HG02759 (cell line): ENCODE measurements around the gene ARL17A.
A peak's percentile ranks its signal among the peaks of the same experiment; 100 is the strongest.
"Not testable (repeated sequence)": the region's sequence is repeated elsewhere in the genome, so short reads cannot be mapped to it uniquely, and the experiment has no call there.

ENCODE experiments used
- ATAC-seq: cut with Tn5 transposase; IDR thresholded peaks from one replicate; pipeline ENCODE4 v1.9.1; 2021; ENCODE audit warnings: mild to moderate bottlenecking, moderate library complexity; ENCODE audit not compliant: unreplicated experiment

The ARL17A gene

GRCh38 chr17:46579083-46580075 is at the start of gene ARL17A:
Gene ARL17A (minus strand): TSS chr17:46579691. CDS start chr17:46576322, 3,369 bp downstream.
- peak; percentile 99 for ATAC-seq

DNA sequence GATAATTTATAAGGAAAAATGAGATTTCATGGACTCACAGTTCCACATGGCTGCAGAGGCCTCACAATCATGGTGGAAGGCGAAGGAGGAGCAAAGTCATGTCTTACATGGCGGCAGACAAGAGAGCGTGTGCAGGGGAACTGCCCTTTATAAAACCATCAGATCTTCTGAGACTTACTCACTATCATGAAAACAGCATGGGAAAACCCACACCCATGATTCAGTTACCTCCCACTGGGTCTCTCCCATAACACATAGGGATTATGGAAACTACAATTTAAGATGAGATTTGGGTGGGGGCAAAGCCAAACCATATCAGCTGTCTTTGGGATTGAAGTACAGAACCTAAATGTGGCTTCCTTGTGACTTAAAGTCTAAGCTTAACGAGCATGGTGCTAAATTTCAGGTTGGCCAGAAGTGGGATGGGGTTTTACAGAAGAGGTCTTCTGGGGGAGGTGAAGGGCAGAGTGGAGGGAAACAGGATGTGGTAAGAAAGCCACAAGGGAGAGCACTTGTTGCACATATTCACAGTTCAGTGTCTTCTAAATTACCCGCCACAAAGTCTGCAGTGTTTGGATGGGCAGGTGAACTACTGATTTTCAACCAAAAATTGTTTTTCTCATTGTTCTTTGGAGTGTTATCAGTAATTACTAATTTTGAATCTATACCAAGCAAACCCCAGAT is 49.4 kb upstream of the ARL17A start:
- peak; percentile 75 for ATAC-seq

- not testable (repeated sequence) for ATAC-seq
Measured at GRCh38 chr17:46627452-46627851, 48.0 kb upstream of the ARL17A start.

DNA sequence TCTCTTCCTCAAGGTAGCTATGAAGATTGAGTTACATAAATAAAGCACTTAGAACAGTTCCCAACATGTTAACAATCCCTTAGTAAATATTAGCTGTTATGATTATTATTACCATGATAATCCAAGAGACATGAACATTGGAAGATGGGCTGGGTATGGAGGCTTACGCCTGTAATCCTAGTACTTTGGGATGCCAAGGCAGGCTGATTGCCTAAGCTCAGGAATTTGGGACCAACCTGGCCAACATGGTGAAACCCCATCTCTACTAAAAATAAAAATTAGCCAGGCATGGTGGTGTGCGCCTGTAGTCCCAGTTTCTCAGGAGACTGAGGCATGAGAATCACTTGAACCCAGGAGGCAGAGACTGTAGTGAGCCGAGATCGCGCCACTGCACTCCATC is 45.2 kb upstream of the ARL17A start:
- not testable (repeated sequence) for ATAC-seq

GRCh38 chr17:46623790-46624189 is 44.3 kb upstream of the ARL17A start:
- ATAC-seq = not testable (repeated sequence)

- not testable (repeated sequence) for ATAC-seq
Measured at GRCh38 chr17:46618975-46619374, 39.5 kb upstream of the ARL17A start.

DNA sequence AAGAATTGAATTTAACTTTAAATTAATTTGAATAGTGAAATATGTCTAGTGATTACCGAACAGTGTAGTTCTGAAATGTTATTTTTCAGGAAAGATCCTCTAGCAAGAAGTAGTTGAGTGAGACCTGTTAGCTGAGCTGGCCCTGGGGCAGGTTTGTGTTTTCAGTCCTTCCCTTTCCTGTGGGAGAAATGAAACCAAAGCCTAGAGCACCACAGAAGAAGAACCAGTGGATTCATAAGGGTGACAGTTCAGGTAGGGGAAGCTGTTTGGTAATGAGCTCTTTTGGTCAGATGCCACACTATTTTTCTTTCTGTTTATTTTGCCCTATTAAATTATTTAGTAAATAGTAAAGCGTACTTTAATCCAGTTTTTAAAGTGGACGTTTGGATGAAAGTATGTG is 37.6 kb upstream of the ARL17A start:
- not testable (repeated sequence) for ATAC-seq

- ATAC-seq = not testable (repeated sequence)
Measured at GRCh38 chr17:46613876-46614275, 34.4 kb upstream of the ARL17A start.

DNA sequence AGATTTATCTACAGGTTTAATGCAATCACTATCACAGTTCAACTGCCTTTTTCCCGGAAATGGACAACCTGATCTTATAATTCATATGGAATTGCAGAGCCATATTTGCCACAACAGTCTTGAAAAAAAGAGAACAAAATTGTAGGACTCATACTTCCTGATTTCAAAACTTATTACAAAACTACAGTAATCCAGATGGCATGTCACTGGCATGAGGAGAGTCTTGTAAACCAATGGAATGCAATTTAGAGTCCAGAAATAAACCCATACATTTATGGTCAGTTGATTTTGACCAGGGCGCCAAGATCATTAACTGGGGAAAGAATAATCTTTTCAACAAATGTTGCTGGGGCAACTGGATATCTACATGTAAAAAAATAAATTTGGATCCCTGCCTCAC is 31.8 kb upstream of the ARL17A start:
- ATAC-seq = not testable (repeated sequence)

DNA sequence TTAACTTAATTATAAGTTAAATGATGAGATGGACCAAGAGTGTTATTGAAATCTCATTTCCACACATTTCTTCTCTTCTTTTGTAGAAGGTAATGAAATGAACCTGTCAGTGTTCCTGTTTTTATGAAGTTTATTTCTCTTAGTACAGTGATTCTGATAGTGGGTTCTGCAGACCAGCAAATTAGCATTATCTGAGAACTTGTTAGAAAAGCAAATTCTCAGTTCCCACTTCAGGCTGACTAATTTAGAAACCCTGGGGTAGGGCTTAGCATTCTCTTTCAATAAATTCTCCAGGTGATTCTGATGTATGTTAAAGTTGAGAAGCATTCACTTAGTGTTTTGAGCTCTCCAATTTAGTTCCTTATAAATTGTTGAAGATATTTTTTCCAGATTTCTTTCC is 23.6 kb upstream of the ARL17A start:
- ATAC-seq = peak; percentile 93

DNA sequence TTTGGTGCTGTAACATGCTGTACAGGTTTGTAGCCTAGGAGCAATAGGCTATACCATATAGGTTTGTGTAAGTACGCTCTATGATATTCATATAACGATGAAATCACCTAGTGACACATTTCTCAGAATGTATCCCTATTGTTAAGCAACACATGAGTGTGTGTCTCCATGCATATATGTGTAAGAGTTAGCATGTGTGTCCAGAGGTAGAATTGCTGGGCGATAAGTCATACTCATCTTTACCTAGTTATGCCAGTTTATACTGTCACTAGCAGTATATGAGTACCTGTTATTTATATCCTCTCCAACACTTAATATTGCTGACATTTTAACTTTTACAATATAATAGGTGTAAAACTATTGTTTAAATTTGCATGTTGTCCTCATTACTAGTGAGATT is 21.3 kb upstream of the ARL17A start:
- not testable (repeated sequence) for ATAC-seq

DNA sequence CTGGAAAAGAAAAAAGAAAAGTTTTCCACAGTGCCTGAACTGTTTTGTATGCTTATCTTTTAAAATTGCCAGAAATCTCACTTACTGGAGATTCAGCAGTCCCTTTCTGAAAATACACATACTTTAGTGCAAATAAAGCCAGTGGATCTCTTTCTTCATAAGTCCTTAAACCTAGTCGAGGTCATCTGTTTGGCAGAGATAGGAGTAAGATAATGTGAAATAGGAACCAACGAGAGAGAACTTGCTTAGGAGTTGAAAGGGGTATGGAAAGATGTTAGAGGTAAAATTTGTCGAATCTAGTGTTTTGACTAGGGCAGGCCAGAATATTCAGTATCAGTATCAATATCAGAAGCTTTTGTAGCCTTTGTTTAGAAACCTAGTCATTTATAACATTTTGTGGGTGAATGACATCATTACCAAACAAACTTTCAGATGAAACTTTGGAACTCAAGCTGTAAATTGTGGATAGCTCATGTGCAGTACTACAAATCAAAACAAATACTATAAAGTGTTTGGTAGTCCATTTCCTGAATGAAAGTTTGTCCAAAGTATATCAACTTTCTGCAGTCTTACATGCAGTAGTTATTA is 18.9 kb upstream of the ARL17A start:
- peak; percentile 58 for ATAC-seq

DNA sequence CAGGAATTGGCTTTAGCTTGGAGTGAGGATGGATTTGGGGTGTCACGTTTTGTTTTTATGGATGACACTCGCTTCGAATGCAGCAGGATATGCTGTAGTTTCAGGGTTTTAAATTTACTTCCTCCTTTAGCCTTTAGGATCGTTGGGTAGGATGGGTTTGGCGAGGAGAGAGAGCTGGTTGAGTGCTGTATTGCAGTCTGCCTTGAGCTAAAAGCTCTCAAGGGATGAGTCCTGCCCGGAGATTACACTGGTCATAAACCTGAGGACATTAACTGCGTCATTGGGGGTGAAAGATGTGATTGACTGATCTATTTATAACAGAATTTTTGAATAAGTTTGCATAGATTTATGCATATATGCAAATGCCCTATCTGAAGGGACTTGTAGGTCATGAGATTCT is 11.8 kb upstream of the ARL17A start:
- ATAC-seq = not testable (repeated sequence)

- peak; percentile 88 for ATAC-seq
Measured at GRCh38 chr17:46590157-46591146, 11.0 kb upstream of the ARL17A start, which contains the start of gene NSF. Gene NSF (plus strand): TSS chr17:46590669. CDS start chr17:46590776, 107 bp downstream.

DNA sequence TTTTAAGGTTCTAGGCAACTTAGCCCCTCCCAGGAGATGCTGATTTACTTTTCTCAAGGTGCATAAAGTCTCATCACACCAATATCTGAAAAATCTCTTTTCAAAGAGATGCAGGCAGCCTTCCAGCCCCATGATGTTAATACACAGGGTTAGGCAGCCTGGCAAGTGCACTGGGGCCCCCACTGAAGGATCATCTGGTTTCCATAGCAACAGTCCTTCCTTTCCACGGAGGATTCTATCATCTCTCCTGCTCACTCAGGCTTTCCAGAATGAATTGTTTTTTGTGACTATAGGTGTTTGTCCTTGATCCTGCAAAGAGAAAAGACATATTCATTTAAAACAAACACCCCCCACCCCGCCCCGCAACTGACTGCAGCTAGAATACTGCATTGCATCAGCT is 6.0 kb upstream of the ARL17A start:
- ATAC-seq = not testable (repeated sequence)

DNA sequence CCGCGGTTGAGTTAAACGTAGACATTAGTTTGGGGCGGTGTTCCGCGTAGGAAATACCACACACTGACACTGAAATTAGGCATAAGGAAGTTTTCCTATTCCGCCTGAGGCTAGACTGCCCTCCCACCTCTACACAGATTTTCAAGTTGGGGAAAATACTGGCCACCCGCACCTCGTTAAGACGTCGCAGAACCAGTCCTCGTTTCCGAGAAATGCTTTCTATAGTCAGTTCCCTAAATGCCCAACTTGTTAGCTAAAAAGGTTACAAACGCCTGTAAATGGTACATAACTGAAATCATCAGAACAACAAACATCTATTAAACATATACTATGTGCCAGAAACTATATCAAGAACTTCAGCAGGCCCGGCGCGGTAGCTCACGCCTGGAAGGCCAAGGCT is 591 bp upstream of the ARL17A start:
- not testable (repeated sequence) for ATAC-seq

DNA sequence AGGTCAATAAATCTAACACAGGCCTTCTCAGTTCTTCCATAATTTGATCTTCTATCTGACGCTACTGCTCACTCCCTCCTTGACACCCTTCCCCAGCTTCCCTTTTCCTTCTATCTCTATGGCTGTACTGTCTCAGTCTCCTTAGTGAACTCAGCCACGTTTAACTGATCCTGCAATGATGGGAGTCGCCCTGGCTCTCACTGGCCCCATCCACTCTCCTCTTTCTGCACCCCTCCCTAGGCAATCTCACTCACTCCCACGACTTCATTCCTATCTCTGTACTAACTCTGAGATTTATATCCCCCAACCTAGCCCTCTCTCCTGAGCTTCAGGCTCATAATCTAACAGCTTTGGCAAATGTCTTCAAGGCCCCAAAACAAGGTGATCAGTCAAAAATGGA is 7.7 kb downstream of the ARL17A start:
- not testable (repeated sequence) for ATAC-seq

DNA sequence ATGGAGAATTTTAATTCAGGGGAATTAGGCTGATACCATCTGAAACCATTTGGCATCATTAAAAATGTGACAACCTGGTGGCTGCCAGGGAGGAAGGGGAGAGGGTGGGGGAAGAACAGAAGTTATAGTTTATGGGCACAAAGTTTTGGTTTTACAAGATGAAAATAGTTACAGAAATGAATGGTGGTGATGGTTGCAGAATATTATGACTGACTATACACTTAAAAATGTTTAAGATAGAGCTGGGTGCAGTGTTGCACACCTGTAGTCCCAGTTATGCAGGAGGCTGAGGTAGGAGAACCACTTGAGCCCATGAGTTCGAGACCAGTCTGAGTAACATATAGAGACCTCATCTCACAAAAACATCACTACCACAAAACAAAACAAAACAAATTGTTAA is 12.5 kb downstream of the ARL17A start:
- ATAC-seq = not testable (repeated sequence)

GRCh38 chr17:46566284-46566683 is 13.2 kb downstream of the ARL17A start:
- not testable (repeated sequence) for ATAC-seq

- not testable (repeated sequence) for ATAC-seq
Measured at GRCh38 chr17:46560048-46560447, 19.4 kb downstream of the ARL17A start.
